Liver (tissue), 3 donors: ENCODE measurements around the gene NXPH4.

Experiments
- CTCF ChIP-seq: fragments of 150-350 bp; IDR thresholded peaks from 2 replicates; pipeline ENCODE4 v1.5.1; 2017; ENCODE audit warnings: improper control_type of control experiment, low read depth, low read length; ENCODE audit not compliant: missing input control
- EGR1 ChIP-seq, 2 donors: IDR thresholded peaks; 2 replicates each; pipeline ENCODE4 v1.6.1; 2016 to 2018; ENCODE audit warnings: antibody characterized with exemption in 2 of 2, low read depth in 2 of 2
- HNF4G ChIP-seq: IDR thresholded peaks from 2 replicates; pipeline ENCODE4 v1.6.1; 2016; ENCODE audit warnings: antibody characterized with exemption
- JUND ChIP-seq, 2 donors: IDR thresholded peaks; 2 replicates each; pipeline ENCODE4 v1.6.1; 2016; ENCODE audit warnings: antibody characterized with exemption in 2 of 2
- REST ChIP-seq: IDR thresholded peaks from 2 replicates; pipeline ENCODE4 v1.6.1; 2016; ENCODE audit warnings: antibody characterized with exemption, mild to moderate bottlenecking
- RXRA ChIP-seq, 2 donors: IDR thresholded peaks; 2 replicates each; pipeline ENCODE4 v1.6.1; 2017 to 2018; ENCODE audit warnings: antibody characterized with exemption in 2 of 2, mild to moderate bottlenecking in 1 of 2
- YY1 ChIP-seq: IDR thresholded peaks from 2 replicates; pipeline ENCODE4 v1.6.1; 2016; ENCODE audit warnings: antibody characterized with exemption, mild to moderate bottlenecking
- donor health status: healthy.
- donor health status: healthy.

GRCh38 chr12:57250956-57251355 lies 34.4 kb downstream of the NXPH4 start, which contains the start of gene STAC3:
- TF ChIP-seq HNF4G (no peak), JUND (IDR thresholded peaks at IDR 0.05) (no peak), EGR1 (IDR thresholded peaks at IDR 0.05; ENCODE audit: low read depth in 2 of 2) (no peak), CTCF (no peak), YY1 (no peak), REST (no peak), RXRA (IDR thresholded peaks at IDR 0.05) (no peak)
